HS-5 (cell line): ENCODE measurements around the gene MAP2K5.

Experiments used
- DNase-seq: peaks from one replicate; pipeline ENCODE4 v3.0.0-alpha.2; 2012; ENCODE audit warnings: low read depth

The MAP2K5 gene

GRCh38 chr15:67838789-67839332, 296.4 kb downstream of the MAP2K5 start:
- no peak for DNase-seq

GRCh38 chr15:67839499-67839928, 297.0 kb downstream of the MAP2K5 start:
- DNase-seq = peak; percentile 35

GRCh38 chr15:67839929-67840748, 297.6 kb downstream of the MAP2K5 start, which contains the start of gene RNU6-1:
Gene RNU6-1, minus strand, starts transcription at chr15:67840045.
- peak; percentile 89 for DNase-seq

- no peak for DNase-seq
These were observed 298.4 kb downstream of the MAP2K5 start for GRCh38 chr15:67840749-67841512.

- DNase-seq = no peak
These were observed 298.9 kb downstream of the MAP2K5 start for GRCh38 chr15:67841513-67841762.

- no peak for DNase-seq
These were observed 300.6 kb downstream of the MAP2K5 start for GRCh38 chr15:67843092-67843501.

- no peak for DNase-seq
These were observed 301.3 kb downstream of the MAP2K5 start for GRCh38 chr15:67843571-67844387.

- DNase-seq = no peak
These were observed 303.5 kb downstream of the MAP2K5 start for GRCh38 chr15:67845974-67846373.

GRCh38 chr15:67849538-67849937, 307.0 kb downstream of the MAP2K5 start:
- DNase-seq = no peak

GRCh38 chr15:67850336-67850735, 307.8 kb downstream of the MAP2K5 start:
- DNase-seq = no peak

- DNase-seq = no peak
These were observed 308.6 kb downstream of the MAP2K5 start for GRCh38 chr15:67850994-67851571.

- DNase-seq = no peak
These were observed 309.9 kb downstream of the MAP2K5 start for GRCh38 chr15:67852418-67852817.

GRCh38 chr15:67853454-67853853, 311.0 kb downstream of the MAP2K5 start:
- no peak for DNase-seq

GRCh38 chr15:67854358-67854757, 311.9 kb downstream of the MAP2K5 start:
- no peak for DNase-seq

GRCh38 chr15:67855842-67856241, 313.3 kb downstream of the MAP2K5 start:
- DNase-seq = no peak
